HepG2 (cell line): ENCODE measurements around the gene RSAD2. TPM values are rescaled to one million over a fixed set of nuclear protein-coding genes. Genes with fewer than 3 reads are reported as not detected.

Experiments used
- ATAC-seq: fragments of 200-7000 bp; cut with Tn5 transposase; 3 replicates; pipeline ENCODE4 v1.9.1; 2020; ENCODE audit warnings: mild to moderate bottlenecking, moderate library complexity
- BruUV-seq: library from RNA; stranded (reverse); fragments of 400-500 nt; replicated peaks from 2 replicates; lab custom pipeline; 2021; lab: Mats Ljungman, UMichigan
- CTCF ChIA-PET: fragments of 300-600 bp; formaldehyde crosslinking; extraction: SDS; loops from one replicate; lab custom pipeline; 2021; ENCODE audit warnings: low total read pairs, inconsistent platforms, low intra/inter-chr PET ratio; lab: Yijun Ruan, JAX
- POLR2A ChIA-PET: fragments of 350-600 bp; sonication (Branson Sonifier 250); formaldehyde crosslinking; loops from one replicate; lab custom pipeline; 2020; ENCODE audit warnings: antibody characterized with exemption, inconsistent platforms; lab: Yijun Ruan, JAX
- DNase-seq: peaks from one replicate; pipeline ENCODE4 v3.0.0-alpha.2; 2015; ENCODE audit warnings: low spot score
- FAIRE-seq: peaks from 3 replicates; lab custom pipeline; 2011; peaks lifted over from hg19 to GRCh38; lab: Jason Lieb, UNC
- H2AFZ ChIP-seq: one replicate; pipeline ENCODE4 v1.6.1; 2011; ENCODE audit warnings: low read length, inconsistent platforms
- H3K27ac ChIP-seq: fragments of 300-600 bp; 3 replicates; pipeline ENCODE4 v1.8.0; 2011; ENCODE audit warnings: mixed run types, mild to moderate bottlenecking, mixed read lengths, low read length, inconsistent platforms; ENCODE audit not compliant: insufficient read depth; ENCODE audit errors: extremely low read length
- H3K27me3 ChIP-seq, 2 experiments: fragments of 200-600 bp in 1 of 2; 2 replicates in 1 of 2; 3 replicates in 1 of 2; pipeline versions ENCODE4 v1.6.0 to v1.8.0; 2011; ENCODE audit warnings: low read length in 2 of 2, mild to moderate bottlenecking in 2 of 2, moderate library complexity in 2 of 2, inconsistent platforms in 1 of 2; ENCODE audit not compliant: insufficient read depth in 2 of 2, control insufficient read depth in 1 of 2
- H3K36me3 ChIP-seq, 2 experiments: fragments of 200-600 bp in 1 of 2; replicated peaks in 1 of 2; 2 replicates in 1 of 2; 3 replicates in 1 of 2; pipeline versions ENCODE4 v1.5.1 to v1.8.0; 2011; ENCODE audit warnings: low read length in 2 of 2, inconsistent platforms in 1 of 2; ENCODE audit not compliant: insufficient read depth in 2 of 2, control insufficient read depth in 1 of 2
- H3K4me1 ChIP-seq: 2 replicates; pipeline ENCODE4 v1.5.1; 2012; ENCODE audit warnings: low read length, inconsistent platforms; ENCODE audit not compliant: insufficient read depth
- H3K4me2 ChIP-seq: 2 replicates; pipeline ENCODE4 v1.6.0; 2011; ENCODE audit warnings: low read depth, low read length, inconsistent platforms
- H3K4me3 ChIP-seq, 3 experiments: fragments of 200-600 bp in 1 of 3; sonication (generic), shearing (Covaris generic) in 1 of 3; replicated peaks in 1 of 3; 2 replicates each; pipeline ENCODE4 v1.5.1; 2011 to 2016; ENCODE audit warnings: low read length in 3 of 3, inconsistent platforms in 2 of 3, low read depth in 2 of 3, mild to moderate bottlenecking in 2 of 3, control low read depth in 1 of 3, mixed read lengths in 1 of 3; ENCODE audit not compliant: insufficient read depth in 1 of 3
- H3K79me2 ChIP-seq: one replicate; pipeline ENCODE4 v1.6.1; 2011; ENCODE audit warnings: low read length, inconsistent platforms; ENCODE audit not compliant: insufficient read depth
- H3K9ac ChIP-seq: 2 replicates; pipeline ENCODE4 v1.6.0; 2011; ENCODE audit warnings: mild to moderate bottlenecking, low read depth, low read length, inconsistent platforms; ENCODE audit not compliant: insufficient read depth
- H3K9me3 ChIP-seq: 2 replicates; pipeline ENCODE4 v1.5.1; 2012; ENCODE audit warnings: mild to moderate bottlenecking, low read length
- H4K20me1 ChIP-seq: 2 replicates; pipeline ENCODE4 v1.6.0; 2011; ENCODE audit warnings: inconsistent platforms, mild to moderate bottlenecking, low read length, moderate library complexity; ENCODE audit not compliant: insufficient read depth
- ATF6 ChIP-seq: sonication (generic); formaldehyde crosslinking; conservative IDR thresholded peaks from 2 replicates; pipeline ENCODE4 v1.4.0; 2020; ENCODE audit warnings: missing genetic modification reagents
- CREB1 ChIP-seq, 2 experiments: fragments of 450-650 bp in 1 of 2; IDR thresholded peaks; 2 replicates each; pipeline ENCODE4 v1.6.1; 2016 to 2017; ENCODE audit warnings: control low read depth in 1 of 2, mild to moderate bottlenecking in 1 of 2, missing compliant biosample characterization in 1 of 2, missing genetic modification characterization in 1 of 2
- EED ChIP-seq: sonication (generic); formaldehyde crosslinking; IDR thresholded peaks from 2 replicates; pipeline ENCODE4 v1.5.0; 2020; ENCODE audit warnings: mild to moderate bottlenecking, missing genetic modification reagents
- FOXO1 ChIP-seq: sonication (generic); formaldehyde crosslinking; IDR thresholded peaks from 2 replicates; pipeline ENCODE4 v1.4.0; 2020; ENCODE audit warnings: missing genetic modification reagents
- HIC2 ChIP-seq: sonication (generic); formaldehyde crosslinking; IDR thresholded peaks from 2 replicates; pipeline ENCODE4 v1.9.0; 2022; ENCODE audit warnings: low read depth, missing genetic modification reagents
- KMT2B ChIP-seq: IDR thresholded peaks from 2 replicates; pipeline ENCODE4 v1.6.1; 2016; ENCODE audit warnings: missing genetic modification reagents, missing compliant biosample characterization
- MTA3 ChIP-seq: sonication (generic); formaldehyde crosslinking; IDR thresholded peaks from 2 replicates; pipeline ENCODE4 v1.4.0; 2020; ENCODE audit warnings: missing genetic modification reagents
- NFE2L2 ChIP-seq: fragments of 150-350 bp; IDR thresholded peaks from 2 replicates; pipeline ENCODE4 v1.6.1; 2014; ENCODE audit warnings: low read length
- PTBP1 ChIP-seq: fragments of 200-400 bp; formaldehyde crosslinking; IDR thresholded peaks from 2 replicates; pipeline ENCODE4 v1.6.1; 2018; ENCODE audit warnings: low read length, low read depth; ENCODE audit not compliant: poor library complexity, severe bottlenecking
- RFXAP ChIP-seq: sonication (generic); formaldehyde crosslinking; IDR thresholded peaks from 2 replicates; pipeline ENCODE4 v1.4.0; 2020; ENCODE audit warnings: missing genetic modification reagents, borderline replicate concordance
- SAP130 ChIP-seq: IDR thresholded peaks from 2 replicates; pipeline ENCODE4 v1.6.1; 2016; ENCODE audit warnings: low read depth
- SNRNP70 ChIP-seq: fragments of 200-400 bp; formaldehyde crosslinking; IDR thresholded peaks from 2 replicates; pipeline ENCODE4 v1.6.1; 2017; ENCODE audit warnings: mild to moderate bottlenecking, low read depth, low read length, moderate library complexity
- ZKSCAN8 ChIP-seq: IDR thresholded peaks from 2 replicates; pipeline ENCODE4 v1.6.1; 2016; ENCODE audit warnings: borderline replicate concordance, missing genetic modification reagents, missing compliant biosample characterization
- ZNF296 ChIP-seq: sonication (generic); formaldehyde crosslinking; conservative IDR thresholded peaks from 2 replicates; pipeline ENCODE4 v1.5.0; 2020; ENCODE audit warnings: mild to moderate bottlenecking, missing genetic modification reagents
- ZNF331 ChIP-seq: sonication (generic); formaldehyde crosslinking; IDR thresholded peaks from 2 replicates; pipeline ENCODE4 v1.4.0; 2020; ENCODE audit warnings: missing genetic modification reagents
- ZNF563 ChIP-seq: sonication (generic); formaldehyde crosslinking; IDR thresholded peaks from 2 replicates; pipeline ENCODE4 v1.8.0; 2022; ENCODE audit warnings: mild to moderate bottlenecking, moderate library complexity, missing genetic modification reagents
- ZNF589 ChIP-seq: sonication (generic); formaldehyde crosslinking; conservative IDR thresholded peaks from 2 replicates; pipeline ENCODE4 v1.8.0; 2022; ENCODE audit warnings: mild to moderate bottlenecking, moderate library complexity, missing genetic modification reagents
- ZNF674 ChIP-seq: sonication (generic); formaldehyde crosslinking; IDR thresholded peaks from 2 replicates; pipeline ENCODE4 v1.5.0; 2020; ENCODE audit warnings: low read depth, mild to moderate bottlenecking, missing genetic modification reagents
- ZNF709 ChIP-seq: sonication (generic); formaldehyde crosslinking; IDR thresholded peaks from 2 replicates; pipeline ENCODE4 v1.5.0; 2020; ENCODE audit warnings: mild to moderate bottlenecking, missing genetic modification reagents
- ZNF816 ChIP-seq: sonication (generic); formaldehyde crosslinking; IDR thresholded peaks from 2 replicates; pipeline ENCODE4 v1.8.0; 2022; ENCODE audit warnings: missing genetic modification reagents, mild to moderate bottlenecking, borderline replicate concordance
- WGBS: methylation state at CpG from one replicate; pipeline ENCODE4 v1.1.6; 2017; ENCODE audit warnings: low lambda C conversion rate; 5-methylcytosine and 5-hydroxymethylcytosine counted together
- in situ Hi-C: cut with HindIII; loops from 2 replicates; pipeline ENCODE4 v1.10.0; 2017; ENCODE audit warnings: low pct_unique_long_range_greater_than_20kb; ENCODE audit not compliant: extremely low pct_ligation_motif_present
- intact Hi-C: fragments of 100-400 bp; cut with micrococcal nuclease; formaldehyde crosslinking; loops from one replicate; pipeline ENCODE4 v1.10.0; 2022; ENCODE audit not compliant: unreplicated experiment
- polyA plus RNA-seq, 8 experiments: library from polyadenylated mRNA; depleted of rRNA in 3 of 8; stranded (reverse) in 7 of 8; unstranded in 1 of 8; fragments of >200 nt; fragmentation: Illumina TruSeq in 4 of 8; extraction: Trizol in 4 of 8; gene quantifications; 2 replicates each; pipeline versions ENCODE4 v1.2.1 to v1.2.3, GENCODE V29; 2011 to 2016; ENCODE audit warnings: low read depth in 4 of 8, missing spikeins in 1 of 8, mixed read lengths in 1 of 8; ENCODE audit not compliant: insufficient read depth in 1 of 8
- total RNA-seq, 5 experiments: library from RNA; depleted of rRNA; stranded (reverse); fragments of >200 nt; fragmentation: Illumina TruSeq; extraction: Trizol; gene quantifications; 2 replicates each; pipeline ENCODE4 v1.2.3, GENCODE V29; 2016; ENCODE audit warnings: low read depth in 1 of 5

Gene RSAD2
- total and polyA plus RNA-seq, 2 of the 13 experiments (the other 11 are each of a cell fraction or from before 2014, with no cell fraction given) = 0.11 TPM; not detected in 1

GRCh38 chr2:6852195-6852594 is 25.4 kb upstream of the RSAD2 start:
- H2AFZ ChIP-seq = no peak overlapping the region
- no peak overlapping the region for H3K27ac ChIP-seq
- H3K4me3 ChIP-seq = no peak overlapping the region
- no TSS peak for BruUV-seq
- no peak overlapping the region for H3K9ac ChIP-seq
- TF ChIP-seq ZNF709 (CRISPR knock-in tag) (no peak), ZKSCAN8 (CRISPR knock-in tag) (no peak), CREB1 (IDR thresholded peaks at IDR 0.05) (no peak), CREB1 (CRISPR knock-in tag; IDR thresholded peaks at IDR 0.05) (no peak), ZNF816 (CRISPR knock-in tag) (no peak), MTA3 (CRISPR knock-in tag) (no peak), EED (CRISPR knock-in tag) (no peak), SAP130 (no peak), HIC2 (CRISPR knock-in tag) (no peak), NFE2L2 (no peak), ZNF589 (CRISPR knock-in tag) (no peak), ZNF331 (CRISPR knock-in tag) (no peak), ZNF296 (no peak), ATF6 (no peak), RFXAP (CRISPR knock-in tag) (no peak), ZNF563 (CRISPR knock-in tag) (no peak), ZNF674 (CRISPR knock-in tag) (no peak), KMT2B (no peak), FOXO1 (CRISPR knock-in tag) (no peak), SNRNP70 (no peak), PTBP1 (no peak)
- 6% methylated on average over 2 of the region's 2 CpGs for WGBS
- no peak overlapping the region for H3K4me2 ChIP-seq
- no peak for FAIRE-seq
- H3K9me3 ChIP-seq = peaks cover 19% of the 10 kb centered on the region
- H3K27me3 ChIP-seq = no peaks in the 10 kb centered on the region
- ChIA-PET POLR2A (no interaction called here), CTCF (no interaction called here)
- H3K79me2 ChIP-seq = no peaks in the 10 kb centered on the region
- intact Hi-C loops = no loop called here
- no peaks in the 10 kb centered on the region for H4K20me1 ChIP-seq
- H3K36me3 ChIP-seq = no peaks in the 10 kb centered on the region
- no peak for ATAC-seq
- DNase-seq = no peak
- no peaks in the 10 kb centered on the region for H3K4me1 ChIP-seq
- in situ Hi-C loops = no loop called here
